MM.1S (cell line): ENCODE results near the gene MED7.

Experiments used
- DNase-seq: peaks from one replicate; pipeline ENCODE4 v3.0.0-alpha.2; 2015
- H2AFZ ChIP-seq: fragments of 300-600 bp; sonication (generic); 2 replicates; pipeline ENCODE4 v1.6.0; 2016; ENCODE audit warnings: antibody characterized with exemption, low read length
- H3F3A ChIP-seq: fragments of 300-600 bp; sonication (generic); 2 replicates; pipeline ENCODE4 v1.6.1; 2016; ENCODE audit warnings: mild to moderate bottlenecking, antibody characterized with exemption, low read length, moderate library complexity, mixed read lengths; ENCODE audit not compliant: insufficient read depth
- H3K27ac ChIP-seq: fragments of 300-600 bp; sonication (generic); 2 replicates; pipeline ENCODE4 v1.5.1; 2016; ENCODE audit warnings: mild to moderate bottlenecking, low read length
- H3K27me3 ChIP-seq: fragments of 300-600 bp; sonication (generic); replicated peaks from 2 replicates; pipeline ENCODE4 v1.6.0; 2016; ENCODE audit warnings: low read length; ENCODE audit not compliant: insufficient read depth
- H3K36me3 ChIP-seq: fragments of 300-600 bp; sonication (generic); replicated peaks from 2 replicates; pipeline ENCODE4 v1.6.1; 2016; ENCODE audit warnings: mild to moderate bottlenecking, low read length, mixed read lengths; ENCODE audit not compliant: insufficient read depth
- H3K4me1 ChIP-seq: fragments of 300-600 bp; sonication (generic); 2 replicates; pipeline ENCODE4 v1.6.1; 2016; ENCODE audit warnings: low read length, mixed read lengths
- H3K4me2 ChIP-seq: fragments of 300-600 bp; sonication (generic); 2 replicates; pipeline ENCODE4 v1.6.0; 2016; ENCODE audit warnings: low read depth, low read length
- H3K4me3 ChIP-seq: fragments of 300-600 bp; sonication (generic); 2 replicates; pipeline ENCODE4 v1.5.1; 2016; ENCODE audit warnings: low read length, mixed read lengths
- H3K79me2 ChIP-seq: fragments of 300-600 bp; sonication (generic); 2 replicates; pipeline ENCODE4 v1.6.1; 2016; ENCODE audit warnings: mixed run types, low read length, mixed read lengths
- H3K9ac ChIP-seq: fragments of 300-600 bp; sonication (generic); 2 replicates; pipeline ENCODE4 v1.6.1; 2016; ENCODE audit warnings: low read length, mixed read lengths
- H3K9me2 ChIP-seq: fragments of 300-600 bp; sonication (generic); replicated peaks from 2 replicates; pipeline ENCODE4 v1.6.1; 2016; ENCODE audit warnings: mild to moderate bottlenecking, low read length, mixed read lengths; ENCODE audit not compliant: insufficient read depth
- H3K9me3 ChIP-seq: fragments of 300-600 bp; sonication (generic); replicated peaks from 2 replicates; pipeline ENCODE4 v1.6.1; 2016; ENCODE audit warnings: mild to moderate bottlenecking, low read length, mixed read lengths; ENCODE audit not compliant: insufficient read depth
- H4K20me1 ChIP-seq: fragments of 300-600 bp; sonication (generic); 2 replicates; pipeline ENCODE4 v1.6.1; 2016; ENCODE audit warnings: mild to moderate bottlenecking, low read length, moderate library complexity, mixed read lengths; ENCODE audit not compliant: insufficient read depth
- EZH2 ChIP-seq: fragments of 300-600 bp; sonication (generic); optimal IDR thresholded peaks from 2 replicates; pipeline ENCODE3; 2017; ENCODE audit warnings: low read depth, mild to moderate bottlenecking, antibody characterized with exemption, low read length, mixed read lengths
- EZH2phosphoT487 ChIP-seq: fragments of 300-600 bp; sonication (generic); IDR thresholded peaks from 2 replicates; pipeline ENCODE4 v1.6.1; 2018; ENCODE audit warnings: antibody characterized with exemption, low read length
- TF ChIP-seq, protein P1 (sequence below): fragments of 300-600 bp; sonication (generic); IDR thresholded peaks from 2 replicates; pipeline ENCODE4 v1.5.1; 2016; ENCODE audit warnings: antibody characterized with exemption, low read length, mixed read lengths

The MED7 gene

DNA sequence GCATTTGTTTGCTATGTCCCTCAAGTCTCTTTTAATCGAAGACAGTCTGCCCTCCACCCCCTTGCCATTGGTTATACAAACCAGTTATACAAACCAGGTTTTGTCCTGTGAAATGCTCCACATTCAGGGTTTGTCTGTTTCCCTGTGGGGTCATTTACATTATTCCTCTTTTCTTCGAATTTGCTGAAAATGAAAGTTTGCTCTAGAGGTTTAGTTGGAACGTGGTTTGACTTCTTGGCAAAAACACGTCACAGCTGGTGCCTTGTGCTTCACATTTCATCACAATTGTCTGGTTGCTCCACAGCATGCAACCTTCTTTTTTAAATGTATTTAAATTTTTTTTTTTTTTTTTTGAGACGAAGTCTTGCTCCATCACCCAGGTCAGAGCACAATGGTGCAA lies 29.7 kb downstream of the MED7 start:
- no peaks in the 10 kb centered on the region for H3K27me3 ChIP-seq
- no peak overlapping the region for H3K4me3 ChIP-seq
- TF ChIP-seq EZH2phosphoT487 (no peak), EZH2 (no peak)
- TF ChIP-seq, protein P1, sequence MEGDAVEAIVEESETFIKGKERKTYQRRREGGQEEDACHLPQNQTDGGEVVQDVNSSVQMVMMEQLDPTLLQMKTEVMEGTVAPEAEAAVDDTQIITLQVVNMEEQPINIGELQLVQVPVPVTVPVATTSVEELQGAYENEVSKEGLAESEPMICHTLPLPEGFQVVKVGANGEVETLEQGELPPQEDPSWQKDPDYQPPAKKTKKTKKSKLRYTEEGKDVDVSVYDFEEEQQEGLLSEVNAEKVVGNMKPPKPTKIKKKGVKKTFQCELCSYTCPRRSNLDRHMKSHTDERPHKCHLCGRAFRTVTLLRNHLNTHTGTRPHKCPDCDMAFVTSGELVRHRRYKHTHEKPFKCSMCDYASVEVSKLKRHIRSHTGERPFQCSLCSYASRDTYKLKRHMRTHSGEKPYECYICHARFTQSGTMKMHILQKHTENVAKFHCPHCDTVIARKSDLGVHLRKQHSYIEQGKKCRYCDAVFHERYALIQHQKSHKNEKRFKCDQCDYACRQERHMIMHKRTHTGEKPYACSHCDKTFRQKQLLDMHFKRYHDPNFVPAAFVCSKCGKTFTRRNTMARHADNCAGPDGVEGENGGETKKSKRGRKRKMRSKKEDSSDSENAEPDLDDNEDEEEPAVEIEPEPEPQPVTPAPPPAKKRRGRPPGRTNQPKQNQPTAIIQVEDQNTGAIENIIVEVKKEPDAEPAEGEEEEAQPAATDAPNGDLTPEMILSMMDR, result no peak
- H3F3A ChIP-seq, result peaks cover 15% of the 10 kb centered on the region
- no peak overlapping the region for H3K9ac ChIP-seq
- no peak for DNase-seq
- H3K9me3 ChIP-seq, result no peaks in the 10 kb centered on the region
- H3K27ac ChIP-seq, result no peak overlapping the region
- H3K36me3 ChIP-seq, result no peaks in the 10 kb centered on the region
- H3K4me2 ChIP-seq, result no peak overlapping the region
- peaks cover 16% of the 10 kb centered on the region for H3K4me1 ChIP-seq
- H3K9me2 ChIP-seq, result no peaks in the 10 kb centered on the region
- H3K79me2 ChIP-seq, result no peaks in the 10 kb centered on the region
- no peaks in the 10 kb centered on the region for H4K20me1 ChIP-seq
- no peak overlapping the region for H2AFZ ChIP-seq

DNA sequence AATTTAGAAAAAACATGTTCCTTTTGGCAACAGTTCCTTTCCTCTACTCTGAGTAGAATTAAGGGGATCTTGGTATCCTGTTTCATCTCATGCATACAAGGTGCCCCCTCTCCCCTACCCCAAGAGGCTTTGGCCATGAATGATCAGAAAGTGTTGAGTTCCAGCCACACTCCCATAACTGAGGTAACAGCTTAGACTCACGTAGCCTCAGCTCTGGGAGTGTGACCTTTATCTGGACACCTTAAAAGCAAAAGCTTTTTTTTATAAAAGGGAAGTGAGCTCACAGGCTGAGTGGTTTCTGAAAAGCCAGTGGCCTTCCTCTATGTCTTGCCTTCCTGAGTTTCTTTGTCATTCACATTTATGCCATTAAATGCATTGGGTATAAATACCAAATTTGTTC lies 32.9 kb downstream of the MED7 start:
- Histone ChIP-seq H3F3A (peaks cover 15% of the 10 kb centered on the region), H2AFZ (peak overlapping the region; percentile 79), H3K27ac (peak overlapping the region; percentile 74), H3K9me3 (no peaks in the 10 kb centered on the region), H3K9me2 (no peaks in the 10 kb centered on the region), H3K9ac (no peak overlapping the region; the same call in 1 of the 2 replicates), H3K79me2 (no peaks in the 10 kb centered on the region), H3K4me2 (peak overlapping the region; percentile 64), H3K4me1 (peaks cover 16% of the 10 kb centered on the region), H3K27me3 (no peaks in the 10 kb centered on the region), H3K36me3 (no peaks in the 10 kb centered on the region), H4K20me1 (no peaks in the 10 kb centered on the region), H3K4me3 (no peak overlapping the region)
- TF ChIP-seq EZH2phosphoT487, result no peak
- TF ChIP-seq, protein P1, result no peak
- peak; percentile 65 for DNase-seq

DNA sequence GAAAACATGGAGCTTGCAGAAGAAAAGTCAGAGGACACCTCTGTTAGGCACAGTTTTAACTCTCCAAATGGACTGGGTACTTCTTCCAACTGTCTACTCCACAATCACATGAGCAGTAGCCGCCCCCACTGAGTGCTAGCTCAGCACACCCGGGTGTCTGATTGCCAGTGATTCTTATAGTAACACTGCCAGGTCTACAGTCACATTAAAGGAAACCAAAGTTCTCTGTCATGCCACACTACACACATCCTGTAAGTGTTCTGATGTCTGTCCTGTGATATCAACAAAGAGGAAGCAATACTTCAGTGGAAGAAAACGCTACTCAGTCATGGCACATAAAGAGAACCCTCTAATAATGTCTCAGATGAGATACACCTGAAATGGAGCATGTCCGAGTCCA lies 33.7 kb downstream of the MED7 start, which contains the start of gene HAVCR2:
HAVCR2 (minus strand) TSS at position 69 of the 400 bp plus-strand sequence; CDS start at position 8, 61 bp downstream.
- H3K36me3 ChIP-seq, result no peaks in the 10 kb centered on the region
- no peaks in the 10 kb centered on the region for H3K9me2 ChIP-seq
- H3K27ac ChIP-seq, result peak within 1 kb of the TSS; percentile 74
- DNase-seq, result peak; percentile 64
- H3K4me1 ChIP-seq, result peaks cover 16% of the 10 kb centered on the region
- no peaks in the 10 kb centered on the region for H3K9me3 ChIP-seq
- H3F3A ChIP-seq, result peaks cover 15% of the 10 kb centered on the region
- H3K4me3 ChIP-seq, result peak within 1 kb of the TSS; percentile 24; the same call in 1 of the 2 replicates
- no peaks in the 10 kb centered on the region for H3K27me3 ChIP-seq
- peak within 1 kb of the TSS; percentile 79 for H2AFZ ChIP-seq
- H3K79me2 ChIP-seq, result no peaks in the 10 kb centered on the region
- H3K9ac ChIP-seq, result peak within 1 kb of the TSS; percentile 5; the same call in 1 of the 2 replicates
- H3K4me2 ChIP-seq, result peak within 1 kb of the TSS; percentile 64
- TF ChIP-seq, protein P1, result no peak
- TF ChIP-seq EZH2phosphoT487 (no peak), EZH2 (no peak)
- H4K20me1 ChIP-seq, result no peaks in the 10 kb centered on the region
